ENCODE results near the gene PLK5. TPM values are rescaled to one million over a fixed set of nuclear protein-coding genes. Genes with fewer than 3 reads are reported as not detected.
"Not testable (repeated sequence)": the region's sequence is repeated elsewhere in the genome, so short reads cannot be mapped to it uniquely, and the experiment has no call there.

PLK5 gene
- total RNA-seq, 1 donor from 2014 or later = 0.80 TPM

- intact Hi-C loops (cut with DNase I) = no loop called here
- DNase-seq (ENCODE audit: low spot score) = no peak
- ATAC-seq = no peak
Measured at GRCh38 chr19:1505012-1505411, 18.9 kb upstream of the PLK5 start.

- DNase-seq (ENCODE audit: low spot score) (no peak), ATAC-seq (no peak)
- intact Hi-C loops (cut with DNase I) = no loop called here
Measured at GRCh38 chr19:1505991-1506881, 17.6 kb upstream of the PLK5 start.

GRCh38 chr19:1507192-1507660 is 16.7 kb upstream of the PLK5 start:
- intact Hi-C loops (cut with DNase I) = no loop called here
- no peak for DNase-seq (ENCODE audit: low spot score)
- ATAC-seq = no peak

- DNase-seq (ENCODE audit: low spot score) (peak; percentile 96), ATAC-seq (peak; percentile 94)
- intact Hi-C loops (cut with DNase I) = no loop called here
Measured at GRCh38 chr19:1507763-1508506, 15.9 kb upstream of the PLK5 start.

GRCh38 chr19:1508507-1508856 is 15.4 kb upstream of the PLK5 start:
- DNase-seq (ENCODE audit: low spot score) = no peak
- intact Hi-C loops (cut with DNase I) = no loop called here
- no peak for ATAC-seq

- intact Hi-C loops (cut with DNase I) = no loop called here
- DNase-seq (ENCODE audit: low spot score) (no peak), ATAC-seq (no peak)
Measured at GRCh38 chr19:1509602-1510441, 14.1 kb upstream of the PLK5 start.

GRCh38 chr19:1510442-1510806 is 13.5 kb upstream of the PLK5 start:
- intact Hi-C loops (cut with DNase I) = no loop called here
- ATAC-seq (no peak), DNase-seq (ENCODE audit: low spot score) (no peak)

- intact Hi-C loops (cut with DNase I) = no loop called here
- ATAC-seq (no peak), DNase-seq (ENCODE audit: low spot score) (no peak)
Measured at GRCh38 chr19:1510807-1511206, 13.1 kb upstream of the PLK5 start.

- no peak for ATAC-seq
- intact Hi-C loops (cut with DNase I) = no loop called here
- no peak for DNase-seq (ENCODE audit: low spot score)
Measured at GRCh38 chr19:1511318-1512317, 12.3 kb upstream of the PLK5 start.

GRCh38 chr19:1512671-1513498 is 11.0 kb upstream of the PLK5 start, which contains the start of gene ADAMTSL5:
Gene ADAMTSL5, minus strand, starts transcription at chr19:1513019. Its CDS starts 2,076 bp downstream, at chr19:1510943.
- intact Hi-C loops (cut with DNase I) = no loop called here
- ATAC-seq (peak; percentile 39), DNase-seq (ENCODE audit: low spot score) (no peak)

- intact Hi-C loops (cut with DNase I) = no loop called here
- no peak for DNase-seq (ENCODE audit: low spot score)
Measured at GRCh38 chr19:1513499-1514294, 10.2 kb upstream of the PLK5 start.

GRCh38 chr19:1514295-1514661 is 9.6 kb upstream of the PLK5 start:
- DNase-seq (ENCODE audit: low spot score) (no peak), ATAC-seq (no peak)
- intact Hi-C loops (cut with DNase I) = no loop called here

More at GRCh38 chr19:1513499-1514294, 10.2 kb upstream of the PLK5 start:
- peak; percentile 18 for ATAC-seq

GRCh38 chr19:1514986-1515721 is 8.7 kb upstream of the PLK5 start:
- ATAC-seq (no peak), DNase-seq (ENCODE audit: low spot score) (no peak)
- intact Hi-C loops (cut with DNase I) = no loop called here

- no peak for DNase-seq (ENCODE audit: low spot score)
- intact Hi-C loops (cut with DNase I) = no loop called here
- no peak for ATAC-seq
Measured at GRCh38 chr19:1516395-1516753, 7.5 kb upstream of the PLK5 start.

- intact Hi-C loops (cut with DNase I) = no loop called here
- ATAC-seq = no peak
Measured at GRCh38 chr19:1518471-1518870, 5.4 kb upstream of the PLK5 start.

GRCh38 chr19:1519802-1520201 is 4.1 kb upstream of the PLK5 start:
- DNase-seq (ENCODE audit: low spot score); intact Hi-C loops (cut with DNase I); ATAC-seq: not testable (repeated sequence)

More at GRCh38 chr19:1518471-1518870, 5.4 kb upstream of the PLK5 start:
- no peak for DNase-seq (ENCODE audit: low spot score)

All from sciatic nerve (tissue), 2 donors.